ENCODE results near the gene CCDC78.

The CCDC78 gene

DNA sequence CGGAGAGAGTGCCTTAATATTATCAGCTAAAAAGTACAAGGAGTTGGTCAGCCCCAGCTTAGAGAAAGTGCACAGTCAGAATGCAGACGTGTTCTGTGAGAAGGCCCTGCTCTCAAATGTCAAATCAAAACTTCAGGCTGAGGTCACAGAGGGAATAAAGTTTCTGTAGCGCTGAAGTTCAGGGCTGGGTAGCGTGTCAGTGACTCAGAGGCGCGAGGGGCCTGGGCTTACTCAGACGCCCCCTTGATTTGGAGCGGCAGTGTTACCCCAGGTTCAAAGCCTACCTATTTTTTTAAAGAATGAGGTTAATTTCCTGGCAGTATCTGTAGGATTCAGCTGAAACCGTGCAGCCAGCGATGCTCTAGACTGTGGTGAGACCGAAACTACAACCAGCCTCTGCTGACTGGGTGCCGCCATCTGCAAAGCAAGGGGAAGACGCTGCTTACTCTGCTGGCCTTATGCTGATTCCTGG is 9.8 kb upstream of the CCDC78 start:
- Histone ChIP-seq H4K20me1 (ENCODE audit: insufficient read depth) (no peaks in the 10 kb centered on the region), H3K27me3 (ENCODE audit: insufficient read depth, low read depth) (no peaks in the 10 kb centered on the region), H3K4me1 (ENCODE audit: low read depth, poor library complexity, severe bottlenecking) (peaks cover 56% of the 10 kb centered on the region), H3K27ac (peak overlapping the region; percentile 88), H3K79me2 (ENCODE audit: insufficient read depth, low read depth) (peaks cover 10% of the 10 kb centered on the region; the same call in 1 of the 2 replicates), H3K9ac (peak overlapping the region; percentile 43; the same call in 1 of the 2 replicates), H3K36me3 (ENCODE audit: insufficient read depth) (no peaks in the 10 kb centered on the region), H3K4me3 (IDR thresholded peaks at IDR 0.05; ENCODE audit: insufficient read depth, low read depth, low read length) (no peak overlapping the region), H3K4me2 (peak overlapping the region; percentile 98), H2AFZ (ENCODE audit: low read depth) (no peak overlapping the region)
- TF ChIP-seq, protein P1, sequence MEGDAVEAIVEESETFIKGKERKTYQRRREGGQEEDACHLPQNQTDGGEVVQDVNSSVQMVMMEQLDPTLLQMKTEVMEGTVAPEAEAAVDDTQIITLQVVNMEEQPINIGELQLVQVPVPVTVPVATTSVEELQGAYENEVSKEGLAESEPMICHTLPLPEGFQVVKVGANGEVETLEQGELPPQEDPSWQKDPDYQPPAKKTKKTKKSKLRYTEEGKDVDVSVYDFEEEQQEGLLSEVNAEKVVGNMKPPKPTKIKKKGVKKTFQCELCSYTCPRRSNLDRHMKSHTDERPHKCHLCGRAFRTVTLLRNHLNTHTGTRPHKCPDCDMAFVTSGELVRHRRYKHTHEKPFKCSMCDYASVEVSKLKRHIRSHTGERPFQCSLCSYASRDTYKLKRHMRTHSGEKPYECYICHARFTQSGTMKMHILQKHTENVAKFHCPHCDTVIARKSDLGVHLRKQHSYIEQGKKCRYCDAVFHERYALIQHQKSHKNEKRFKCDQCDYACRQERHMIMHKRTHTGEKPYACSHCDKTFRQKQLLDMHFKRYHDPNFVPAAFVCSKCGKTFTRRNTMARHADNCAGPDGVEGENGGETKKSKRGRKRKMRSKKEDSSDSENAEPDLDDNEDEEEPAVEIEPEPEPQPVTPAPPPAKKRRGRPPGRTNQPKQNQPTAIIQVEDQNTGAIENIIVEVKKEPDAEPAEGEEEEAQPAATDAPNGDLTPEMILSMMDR (conservative IDR thresholded peaks at IDR 0.05; ENCODE audit: low read depth, low read length), result no peak

DNA sequence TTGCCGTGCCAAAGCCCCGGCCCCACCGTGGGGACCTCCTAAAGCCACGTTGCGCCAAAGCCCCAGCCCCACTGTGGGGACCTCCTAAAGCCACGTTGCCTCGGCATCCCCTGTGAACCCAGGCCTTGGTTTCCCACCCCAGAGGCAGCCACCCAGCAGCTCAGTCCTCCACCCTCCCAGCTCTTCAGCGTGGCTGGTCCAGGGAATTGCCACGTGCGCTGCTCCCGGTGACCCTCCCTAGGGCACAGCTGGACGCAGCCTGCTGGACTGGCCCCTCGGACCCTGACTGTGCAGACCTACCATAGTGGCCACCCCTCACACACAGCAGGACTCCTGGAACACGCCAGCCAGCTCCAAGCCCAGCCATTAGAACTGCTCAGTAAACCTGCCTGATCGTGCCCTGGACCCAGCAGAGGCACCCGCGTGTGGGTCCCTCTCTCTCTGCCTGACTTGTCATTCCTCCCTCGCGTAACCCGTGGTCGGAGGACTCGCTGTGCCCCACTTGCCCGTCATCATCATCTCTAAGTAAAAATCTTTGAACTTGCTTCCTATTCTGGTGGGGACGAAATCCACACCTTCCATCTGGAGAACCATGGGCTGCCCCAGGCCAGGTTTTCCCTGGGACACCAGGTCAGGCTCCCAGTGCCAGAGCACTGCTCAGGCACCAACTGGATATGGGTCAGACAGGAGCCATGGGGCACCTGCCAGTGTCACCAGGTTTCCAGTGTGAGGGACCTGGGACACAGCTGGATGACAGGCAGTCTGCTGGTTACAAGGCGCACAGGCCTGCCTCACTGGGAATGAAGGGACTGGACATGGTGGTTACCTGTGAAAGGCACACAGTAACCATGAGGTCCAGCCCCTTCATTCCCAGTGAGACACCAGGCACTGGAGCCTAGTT is 9.0 kb upstream of the CCDC78 start:
- H3K79me2 ChIP-seq (ENCODE audit: insufficient read depth, low read depth), result peaks cover 8% of the 10 kb centered on the region; the same call in 1 of the 2 replicates
- no peak overlapping the region for H2AFZ ChIP-seq (ENCODE audit: low read depth)
- TF ChIP-seq, protein P1 (conservative IDR thresholded peaks at IDR 0.05; ENCODE audit: low read depth, low read length), result no peak
- H3K4me3 ChIP-seq (IDR thresholded peaks at IDR 0.05; ENCODE audit: insufficient read depth, low read depth, low read length), result no peak overlapping the region
- no peaks in the 10 kb centered on the region for H3K27me3 ChIP-seq (ENCODE audit: insufficient read depth, low read depth)
- H3K4me1 ChIP-seq (ENCODE audit: low read depth, poor library complexity, severe bottlenecking), result peaks cover 56% of the 10 kb centered on the region
- peak overlapping the region; percentile 98 for H3K4me2 ChIP-seq
- no peaks in the 10 kb centered on the region for H4K20me1 ChIP-seq (ENCODE audit: insufficient read depth)
- H3K36me3 ChIP-seq (ENCODE audit: insufficient read depth), result no peaks in the 10 kb centered on the region
- H3K9ac ChIP-seq, result peak overlapping the region; percentile 43; the same call in 1 of the 2 replicates
- H3K27ac ChIP-seq, result peak overlapping the region; percentile 88

DNA sequence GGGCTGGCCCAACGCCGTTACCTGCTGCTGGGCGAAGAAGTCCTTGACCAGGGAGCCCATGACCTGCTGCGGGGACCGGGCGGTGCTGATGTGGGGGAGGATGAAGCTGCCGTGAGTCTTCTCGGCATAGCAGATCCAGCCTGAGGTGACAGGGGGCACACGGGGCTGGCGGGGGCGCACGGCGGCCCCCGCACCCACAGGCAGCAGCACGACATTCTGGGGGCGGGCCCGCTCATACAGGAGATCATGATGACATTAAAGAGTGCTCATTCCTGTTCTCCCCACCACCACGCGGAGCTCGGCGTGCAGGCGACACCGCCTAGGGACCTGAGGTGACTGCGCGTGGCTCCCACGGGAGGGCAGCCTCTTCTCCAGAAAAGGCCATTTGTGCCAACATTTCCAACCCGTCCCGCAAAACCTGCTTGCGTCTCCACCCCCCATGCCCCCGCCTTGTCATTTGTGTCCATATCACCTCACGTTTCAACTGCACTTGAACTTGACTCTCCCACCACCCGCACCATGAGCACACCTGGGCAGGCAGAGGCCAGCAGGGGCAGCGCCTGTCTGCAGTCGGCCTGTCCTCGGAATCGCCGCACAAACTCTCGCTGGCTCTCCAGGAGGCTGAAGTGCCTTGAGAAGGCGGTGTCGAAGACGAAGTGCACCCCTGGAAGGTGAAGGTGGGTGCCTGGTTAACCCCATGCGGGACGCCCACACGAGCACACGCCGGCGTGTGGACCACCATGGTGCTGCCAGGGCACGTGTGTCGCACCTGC is 8.2 kb upstream of the CCDC78 start:
- H3K27ac ChIP-seq, result peak overlapping the region; percentile 88; the same call in 1 of the 2 replicates
- no peak overlapping the region for H2AFZ ChIP-seq (ENCODE audit: low read depth)
- no peaks in the 10 kb centered on the region for H3K27me3 ChIP-seq (ENCODE audit: insufficient read depth, low read depth)
- no peak overlapping the region for H3K4me3 ChIP-seq (IDR thresholded peaks at IDR 0.05; ENCODE audit: insufficient read depth, low read depth, low read length)
- H3K4me1 ChIP-seq (ENCODE audit: low read depth, poor library complexity, severe bottlenecking), result peaks cover 49% of the 10 kb centered on the region
- H4K20me1 ChIP-seq (ENCODE audit: insufficient read depth), result no peaks in the 10 kb centered on the region
- TF ChIP-seq, protein P1 (conservative IDR thresholded peaks at IDR 0.05; ENCODE audit: low read depth, low read length), result no peak
- H3K79me2 ChIP-seq (ENCODE audit: insufficient read depth, low read depth), result no peaks in the 10 kb centered on the region
- no peak overlapping the region for H3K9ac ChIP-seq
- no peaks in the 10 kb centered on the region for H3K36me3 ChIP-seq (ENCODE audit: insufficient read depth)
- H3K4me2 ChIP-seq, result peak overlapping the region; percentile 98; the same call in 1 of the 2 replicates

DNA sequence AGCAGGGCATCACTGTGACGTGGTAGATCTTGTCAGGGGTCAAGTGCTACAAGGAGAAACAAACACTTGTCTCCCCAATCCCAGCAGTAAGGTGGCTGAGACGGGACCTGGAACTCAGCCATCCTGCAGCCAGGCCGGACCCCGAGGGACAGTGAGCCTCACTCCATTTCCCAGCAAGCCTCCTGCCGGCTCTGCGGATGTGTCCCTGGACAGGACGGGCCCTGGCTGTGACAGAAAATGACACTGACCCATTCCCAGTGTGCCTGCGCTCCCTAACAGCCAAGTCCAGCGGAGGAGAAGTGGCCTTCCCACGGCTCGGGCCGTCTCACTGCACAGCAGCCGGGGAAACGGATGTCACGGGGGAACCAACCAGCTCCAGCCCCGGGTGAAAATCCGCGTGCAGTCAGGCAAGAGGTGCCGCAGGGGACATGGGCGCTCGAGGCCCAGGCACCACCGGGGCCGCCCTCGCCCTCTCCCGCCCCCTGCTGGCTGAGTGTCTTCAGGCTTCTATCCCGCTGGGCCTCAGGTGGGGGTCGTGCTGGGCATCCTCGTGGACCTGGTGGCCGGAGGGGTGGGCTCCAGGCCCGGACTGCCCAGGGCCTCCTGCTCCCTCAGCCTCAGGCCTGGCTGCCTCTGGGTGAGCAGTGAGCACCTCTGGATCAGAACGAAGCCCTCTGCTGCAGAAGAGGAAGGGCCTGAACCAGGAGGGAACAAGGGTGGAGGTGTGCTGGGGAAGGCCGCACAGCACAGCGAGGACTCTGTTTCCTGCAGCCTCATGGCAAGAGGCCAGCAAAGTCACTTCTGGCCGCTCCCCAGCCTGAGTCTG is 7.4 kb upstream of the CCDC78 start:
- Histone ChIP-seq H3K4me1 (ENCODE audit: low read depth, poor library complexity, severe bottlenecking) (peaks cover 49% of the 10 kb centered on the region), H2AFZ (ENCODE audit: low read depth) (no peak overlapping the region), H4K20me1 (ENCODE audit: insufficient read depth) (no peaks in the 10 kb centered on the region), H3K36me3 (ENCODE audit: insufficient read depth) (no peaks in the 10 kb centered on the region), H3K27me3 (ENCODE audit: insufficient read depth, low read depth) (no peaks in the 10 kb centered on the region), H3K4me3 (IDR thresholded peaks at IDR 0.05; ENCODE audit: insufficient read depth, low read depth, low read length) (no peak overlapping the region), H3K9ac (no peak overlapping the region), H3K27ac (no peak overlapping the region), H3K4me2 (peak overlapping the region; percentile 98; the same call in 1 of the 2 replicates), H3K79me2 (ENCODE audit: insufficient read depth, low read depth) (no peaks in the 10 kb centered on the region)
- TF ChIP-seq, protein P1 (conservative IDR thresholded peaks at IDR 0.05; ENCODE audit: low read depth, low read length), result no peak
